GM21717 (cell line): ENCODE results near the gene ST6GALNAC5.
"Not testable (repeated sequence)": the region's sequence is repeated elsewhere in the genome, so short reads cannot be mapped to it uniquely, and the experiment has no call there.

Experiments
- ATAC-seq: cut with Tn5 transposase; IDR thresholded peaks from one replicate; pipeline ENCODE4 v1.9.1; 2021; ENCODE audit warnings: mild to moderate bottlenecking, moderate library complexity; ENCODE audit not compliant: unreplicated experiment

Gene ST6GALNAC5

GRCh38 chr1:76865696-76866286 lies 1.5 kb upstream of the ST6GALNAC5 start:
- no peak for ATAC-seq

GRCh38 chr1:76866566-76866965 lies 714 bp upstream of the ST6GALNAC5 start:
- no peak for ATAC-seq

- ATAC-seq = no peak
Observed at GRCh38 chr1:76868154-76868882, 1.0 kb downstream of the ST6GALNAC5 start.

- no peak for ATAC-seq
Observed at GRCh38 chr1:76868916-76869315, 1.6 kb downstream of the ST6GALNAC5 start.

GRCh38 chr1:76870037-76870436 lies 2.8 kb downstream of the ST6GALNAC5 start:
- ATAC-seq = no peak

- ATAC-seq = peak; percentile 99
Observed at GRCh38 chr1:76871355-76871974, 4.2 kb downstream of the ST6GALNAC5 start.

GRCh38 chr1:76872944-76873343 lies 5.7 kb downstream of the ST6GALNAC5 start:
- ATAC-seq = no peak

- ATAC-seq = no peak
Observed at GRCh38 chr1:76876655-76877395, 9.5 kb downstream of the ST6GALNAC5 start.

GRCh38 chr1:76879014-76879413 lies 11.7 kb downstream of the ST6GALNAC5 start:
- not testable (repeated sequence) for ATAC-seq

GRCh38 chr1:76881762-76882161 lies 14.5 kb downstream of the ST6GALNAC5 start:
- ATAC-seq = no peak

- no peak for ATAC-seq
Observed at GRCh38 chr1:76891931-76892622, 24.8 kb downstream of the ST6GALNAC5 start.

GRCh38 chr1:76892675-76893074 lies 25.4 kb downstream of the ST6GALNAC5 start:
- ATAC-seq = no peak

GRCh38 chr1:76901158-76901767 lies 34.0 kb downstream of the ST6GALNAC5 start:
- peak; percentile 89 for ATAC-seq

GRCh38 chr1:76905876-76906595 lies 38.8 kb downstream of the ST6GALNAC5 start:
- no peak for ATAC-seq

GRCh38 chr1:76909311-76909710 lies 42.0 kb downstream of the ST6GALNAC5 start:
- no peak for ATAC-seq

GRCh38 chr1:76919085-76919484 lies 51.8 kb downstream of the ST6GALNAC5 start:
- no peak for ATAC-seq

GRCh38 chr1:76921590-76921989 lies 54.3 kb downstream of the ST6GALNAC5 start:
- ATAC-seq = no peak

- no peak for ATAC-seq
Observed at GRCh38 chr1:76925825-76926224, 58.5 kb downstream of the ST6GALNAC5 start.

GRCh38 chr1:76928522-76928921 lies 61.2 kb downstream of the ST6GALNAC5 start:
- ATAC-seq = no peak

- no peak for ATAC-seq
Observed at GRCh38 chr1:76929136-76929535, 61.9 kb downstream of the ST6GALNAC5 start.
